ENCODE data around the gene NFKBIE.

The NFKBIE gene

GRCh38 chr6:44254191-44255104, 10.9 kb downstream of the NFKBIE start:
- Histone ChIP-seq H3K27ac (replicated peaks) (no peak overlapping the region), H3K4me3 (replicated peaks; ENCODE audit: insufficient read depth, low read length) (no peak overlapping the region), H3K27me3 (ENCODE audit: insufficient read depth, poor library complexity, severe bottlenecking) (no peaks in the 10 kb centered on the region)
- TF ChIP-seq POLR2AphosphoS5 (IDR thresholded peaks at IDR 0.05; ENCODE audit: low read depth) = peak; percentile 88
- no peak for TF ChIP-seq GABPA (IDR thresholded peaks at IDR 0.05; ENCODE audit: low read depth)
- no peak for DNase-seq (ENCODE audit: low read depth in 1 of 2, low spot score in 1 of 2)

- TF ChIP-seq CTCF (IDR thresholded peaks at IDR 0.05; ENCODE audit: insufficient read depth, low read length) = no peak
- peak; percentile 46 for TF ChIP-seq POLR2AphosphoS5 (IDR thresholded peaks at IDR 0.05; ENCODE audit: low read depth)
- no peak for TF ChIP-seq GABPA (IDR thresholded peaks at IDR 0.05; ENCODE audit: low read depth)
- no peak for TF ChIP-seq SPI1 (IDR thresholded peaks at IDR 0.05; ENCODE audit: borderline replicate concordance, low read depth)
- DNase-seq (ENCODE audit: low read depth in 1 of 2, low spot score in 1 of 2) = peak in 1 of 2 experiments; percentile 80
- H3K27ac ChIP-seq (replicated peaks) = no peak overlapping the region
- H3K4me3 ChIP-seq (replicated peaks; ENCODE audit: insufficient read depth, low read length) = no peak overlapping the region
- H3K27me3 ChIP-seq (ENCODE audit: insufficient read depth, poor library complexity, severe bottlenecking) = no peaks in the 10 kb centered on the region
Measured at GRCh38 chr6:44253307-44254101, 11.8 kb downstream of the NFKBIE start.

GRCh38 chr6:44251576-44252524, 13.5 kb downstream of the NFKBIE start:
- TF ChIP-seq CTCF (IDR thresholded peaks at IDR 0.05; ENCODE audit: insufficient read depth, low read length) (no peak), POLR2AphosphoS5 (IDR thresholded peaks at IDR 0.05; ENCODE audit: low read depth) (no peak), GABPA (IDR thresholded peaks at IDR 0.05; ENCODE audit: low read depth) (no peak), REST (IDR thresholded peaks at IDR 0.05; ENCODE audit: insufficient replicate concordance, low read depth) (no peak), SPI1 (IDR thresholded peaks at IDR 0.05; ENCODE audit: borderline replicate concordance, low read depth) (no peak)
- Histone ChIP-seq H3K27me3 (ENCODE audit: insufficient read depth, poor library complexity, severe bottlenecking) (no peaks in the 10 kb centered on the region), H3K27ac (replicated peaks) (no peak overlapping the region), H3K4me3 (replicated peaks; ENCODE audit: insufficient read depth, low read length) (no peak overlapping the region)
- DNase-seq (ENCODE audit: low read depth in 1 of 2, low spot score in 1 of 2) = no peak

- Histone ChIP-seq H3K27ac (replicated peaks) (no peak overlapping the region), H3K27me3 (ENCODE audit: insufficient read depth, poor library complexity, severe bottlenecking) (no peaks in the 10 kb centered on the region), H3K4me3 (replicated peaks; ENCODE audit: insufficient read depth, low read length) (no peak overlapping the region)
- no peak for TF ChIP-seq GABPA (IDR thresholded peaks at IDR 0.05; ENCODE audit: low read depth)
- no peak for TF ChIP-seq SPI1 (IDR thresholded peaks at IDR 0.05; ENCODE audit: borderline replicate concordance, low read depth)
- TF ChIP-seq CTCF (IDR thresholded peaks at IDR 0.05; ENCODE audit: insufficient read depth, low read length) = no peak
- no peak for TF ChIP-seq REST (IDR thresholded peaks at IDR 0.05; ENCODE audit: insufficient replicate concordance, low read depth)
- TF ChIP-seq POLR2AphosphoS5 (IDR thresholded peaks at IDR 0.05; ENCODE audit: low read depth) = no peak; the same call in 1 of the 2 replicates
- no peak for DNase-seq (ENCODE audit: low read depth in 1 of 2, low spot score in 1 of 2)
Measured at GRCh38 chr6:44250718-44251123, 14.6 kb downstream of the NFKBIE start.

Measured in HL-60 (cell line).